CD4-positive, alpha-beta T cell treated with Interleukin-21 for 1 hour (primary cell): ENCODE results near the gene NFATC1.

Source experiments
- DNase-seq: peaks from one replicate; pipeline ENCODE4 v3.0.0-alpha.2; 2020

Gene NFATC1

DNA sequence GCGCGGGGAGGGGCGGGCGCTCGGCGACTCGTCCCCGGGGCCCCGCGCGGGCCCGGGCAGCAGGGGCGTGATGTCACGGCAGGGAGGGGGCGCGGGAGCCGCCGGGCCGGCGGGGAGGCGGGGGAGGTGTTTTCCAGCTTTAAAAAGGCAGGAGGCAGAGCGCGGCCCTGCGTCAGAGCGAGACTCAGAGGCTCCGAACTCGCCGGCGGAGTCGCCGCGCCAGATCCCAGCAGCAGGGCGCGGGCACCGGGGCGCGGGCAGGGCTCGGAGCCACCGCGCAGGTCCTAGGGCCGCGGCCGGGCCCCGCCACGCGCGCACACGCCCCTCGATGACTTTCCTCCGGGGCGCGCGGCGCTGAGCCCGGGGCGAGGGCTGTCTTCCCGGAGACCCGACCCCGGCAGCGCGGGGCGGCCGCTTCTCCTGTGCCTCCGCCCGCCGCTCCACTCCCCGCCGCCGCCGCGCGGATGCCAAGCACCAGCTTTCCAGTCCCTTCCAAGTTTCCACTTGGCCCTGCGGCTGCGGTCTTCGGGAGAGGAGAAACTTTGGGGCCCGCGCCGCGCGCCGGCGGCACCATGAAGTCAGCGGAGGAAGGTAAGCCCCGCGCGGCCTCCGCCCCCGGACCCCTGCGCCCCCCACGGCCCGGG, at the start of gene NFATC1:
TSS of gene NFATC1 (plus strand) at position 170 of the 644 bp plus-strand sequence. CDS start at position 465, 295 bp downstream.
- DNase-seq: peak; percentile 84

DNA sequence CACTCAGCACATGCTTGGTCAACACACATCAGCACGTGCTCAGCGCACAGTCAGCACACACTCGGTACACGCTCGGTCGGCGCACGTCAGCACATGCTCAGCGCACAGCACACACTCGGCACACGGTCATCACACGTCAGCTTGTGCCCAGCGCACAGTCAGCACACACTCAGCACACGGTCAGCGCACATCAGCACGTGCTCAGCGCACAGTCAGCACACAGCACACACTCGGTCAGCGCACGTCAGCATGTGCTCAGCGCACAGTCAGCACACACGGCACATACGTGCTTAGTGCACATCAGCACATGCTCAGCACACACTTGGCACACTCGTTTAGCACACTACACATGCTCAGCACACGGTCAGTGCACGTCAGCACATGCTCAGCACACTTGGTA, 49.7 kb upstream of the NFATC1 start:
- no peak for DNase-seq

DNA sequence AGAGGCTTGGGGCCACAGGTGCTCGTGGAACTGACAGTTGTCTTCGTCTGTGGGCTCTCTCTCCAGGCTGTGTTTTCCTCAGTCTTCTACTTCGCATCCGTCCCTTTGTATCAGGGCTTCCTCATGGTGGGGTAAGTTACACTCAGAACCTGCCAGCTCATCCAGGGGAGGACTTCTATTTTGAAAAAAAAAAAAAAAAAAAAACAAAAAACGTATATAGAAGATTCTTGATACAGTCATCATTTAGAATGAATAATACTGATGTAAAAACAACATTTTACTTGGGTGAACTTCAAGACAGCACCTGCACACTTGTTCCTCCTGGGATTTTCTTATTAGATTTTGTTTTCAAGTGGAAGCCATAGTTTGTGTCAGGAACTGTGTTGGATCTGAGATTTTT, 47.7 kb upstream of the NFATC1 start:
- DNase-seq: no peak

DNA sequence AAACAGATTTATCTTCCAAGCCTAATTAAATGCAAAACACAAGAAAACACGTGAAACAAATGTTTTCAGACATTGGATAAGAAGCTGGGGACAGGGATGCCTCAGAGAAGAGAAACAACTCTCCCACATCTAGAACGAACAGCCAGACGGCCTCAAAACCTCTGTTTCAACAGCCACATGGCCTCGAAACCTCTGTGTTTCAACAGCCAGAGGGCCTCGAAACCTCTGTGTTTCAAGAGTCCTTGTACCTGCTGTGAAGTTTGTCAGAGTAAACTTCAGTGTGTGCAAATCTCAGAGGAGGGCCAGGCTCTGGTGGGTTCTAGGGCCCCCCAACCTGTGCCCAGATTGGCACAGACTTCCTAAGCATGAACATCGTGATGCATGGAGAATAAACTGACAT, 43.3 kb upstream of the NFATC1 start:
- no peak for DNase-seq

DNA sequence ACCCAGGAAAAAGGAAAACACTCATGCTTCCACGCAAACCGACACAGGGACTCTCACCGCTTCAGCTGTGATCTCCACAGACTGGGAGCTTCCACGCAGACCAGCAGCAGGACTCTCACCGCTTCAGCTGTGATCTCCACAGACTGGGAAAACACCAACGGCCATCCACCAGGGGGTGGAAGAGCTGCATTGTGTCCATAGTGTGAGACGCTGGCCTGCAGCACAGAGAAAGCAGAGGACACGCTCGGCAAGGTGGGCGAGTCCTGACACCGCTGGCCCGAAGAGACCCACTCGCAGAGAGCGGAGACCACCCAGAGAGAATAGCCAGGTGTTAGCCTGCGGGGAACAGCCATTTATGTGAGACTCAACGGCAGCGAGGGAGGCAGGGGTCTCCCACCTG, 42.5 kb upstream of the NFATC1 start:
- no peak for DNase-seq

DNA sequence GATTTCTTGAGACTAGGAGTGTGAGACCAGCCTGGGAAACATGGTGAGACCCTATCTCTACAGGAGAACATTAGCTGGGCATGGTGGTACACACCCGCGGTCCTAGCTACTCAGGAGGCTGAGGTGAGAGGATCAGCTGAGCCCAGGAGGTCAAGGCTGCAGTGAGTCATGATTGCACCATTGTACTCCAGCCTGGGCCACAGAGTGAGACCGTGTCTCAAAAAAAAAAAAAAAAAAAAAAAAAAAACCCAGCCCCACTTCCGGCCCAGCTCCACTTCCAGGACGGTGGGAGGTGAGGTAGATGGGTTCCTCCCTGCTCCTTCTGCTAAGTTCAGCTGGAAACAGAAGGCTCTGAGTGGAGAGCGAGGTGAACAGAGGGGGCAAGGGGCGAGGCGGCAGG, 41.4 kb upstream of the NFATC1 start:
- DNase-seq: no peak

DNA sequence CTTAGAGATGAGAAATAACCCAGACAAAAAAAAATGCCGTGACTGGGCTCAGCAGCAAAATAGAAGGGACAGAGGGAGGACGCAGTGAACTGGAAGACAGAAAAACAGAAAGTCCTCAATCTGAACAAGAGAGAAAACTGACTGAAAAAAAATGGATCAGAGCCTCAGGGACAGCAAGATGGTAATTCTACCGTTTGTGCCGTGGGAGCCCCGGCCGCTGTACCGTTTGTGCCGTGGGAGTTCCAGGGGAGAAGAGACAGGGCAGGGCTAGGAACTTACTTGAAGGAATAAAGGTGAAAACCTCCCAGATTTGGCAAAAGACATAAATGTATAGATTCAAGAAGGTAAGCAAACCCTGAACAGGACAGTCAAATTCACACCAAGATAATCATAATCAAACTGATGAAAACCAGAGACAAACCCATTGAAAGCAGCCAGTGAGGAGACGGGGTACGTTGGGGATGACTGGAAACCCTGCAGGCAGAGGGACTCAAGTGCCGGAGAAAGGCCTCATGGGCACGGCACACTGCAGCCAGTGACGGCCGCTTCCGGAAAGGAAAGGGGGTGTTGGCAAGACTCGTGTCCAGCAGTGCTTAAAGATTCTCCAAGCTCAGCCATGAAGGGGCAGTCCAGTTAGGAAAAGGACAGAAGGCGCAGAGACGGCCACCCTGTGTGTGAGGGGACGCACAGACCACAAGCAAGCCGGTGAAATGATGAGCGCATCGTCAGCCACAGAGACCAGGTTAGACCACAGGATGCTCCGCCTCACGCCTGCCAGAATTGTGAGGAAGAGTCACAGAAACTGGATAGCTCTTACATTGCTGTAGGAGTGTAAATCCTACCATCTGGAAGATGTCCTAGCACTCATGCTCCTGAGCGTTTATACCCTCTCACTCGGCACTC, 40.0 kb upstream of the NFATC1 start:
- no peak for DNase-seq

DNA sequence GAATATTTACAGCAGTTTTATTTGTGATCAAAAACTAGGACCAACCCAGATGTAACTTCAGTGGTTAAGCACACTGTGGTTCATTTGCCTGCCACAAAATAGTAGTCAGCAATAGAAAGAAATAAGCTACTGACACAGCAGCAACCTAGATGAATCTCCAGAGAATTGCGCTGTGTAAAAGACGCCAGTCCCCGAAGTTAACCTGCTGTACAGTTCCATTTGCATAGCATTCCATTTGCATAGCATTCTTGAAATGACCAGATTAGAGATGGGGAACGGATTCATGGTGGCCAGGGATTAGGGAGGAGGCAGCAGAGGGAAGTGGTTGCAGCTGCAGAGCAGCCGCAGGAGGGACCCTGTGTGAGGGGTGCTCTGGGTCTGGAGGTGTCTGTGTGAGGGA, 39.3 kb upstream of the NFATC1 start:
- no peak for DNase-seq

DNA sequence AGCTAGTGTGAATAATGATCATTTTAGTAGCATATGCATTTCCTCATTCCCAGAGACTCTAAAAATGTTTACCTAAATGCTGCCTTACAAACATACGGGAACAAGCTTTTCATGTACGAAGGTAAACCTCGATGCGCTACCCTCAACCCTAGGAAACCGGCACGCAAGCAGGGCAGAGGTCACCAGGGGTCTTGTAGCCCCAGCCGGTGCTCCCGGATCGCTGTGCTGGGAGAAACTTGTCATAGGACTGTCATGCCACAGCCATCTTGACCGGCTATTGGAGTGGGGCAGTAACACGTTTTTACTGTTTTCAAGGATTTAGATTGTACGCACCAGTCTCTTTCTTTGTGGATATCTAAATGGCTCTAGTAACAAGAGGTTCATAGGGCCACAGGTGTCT, 34.8 kb upstream of the NFATC1 start:
- no peak for DNase-seq

DNA sequence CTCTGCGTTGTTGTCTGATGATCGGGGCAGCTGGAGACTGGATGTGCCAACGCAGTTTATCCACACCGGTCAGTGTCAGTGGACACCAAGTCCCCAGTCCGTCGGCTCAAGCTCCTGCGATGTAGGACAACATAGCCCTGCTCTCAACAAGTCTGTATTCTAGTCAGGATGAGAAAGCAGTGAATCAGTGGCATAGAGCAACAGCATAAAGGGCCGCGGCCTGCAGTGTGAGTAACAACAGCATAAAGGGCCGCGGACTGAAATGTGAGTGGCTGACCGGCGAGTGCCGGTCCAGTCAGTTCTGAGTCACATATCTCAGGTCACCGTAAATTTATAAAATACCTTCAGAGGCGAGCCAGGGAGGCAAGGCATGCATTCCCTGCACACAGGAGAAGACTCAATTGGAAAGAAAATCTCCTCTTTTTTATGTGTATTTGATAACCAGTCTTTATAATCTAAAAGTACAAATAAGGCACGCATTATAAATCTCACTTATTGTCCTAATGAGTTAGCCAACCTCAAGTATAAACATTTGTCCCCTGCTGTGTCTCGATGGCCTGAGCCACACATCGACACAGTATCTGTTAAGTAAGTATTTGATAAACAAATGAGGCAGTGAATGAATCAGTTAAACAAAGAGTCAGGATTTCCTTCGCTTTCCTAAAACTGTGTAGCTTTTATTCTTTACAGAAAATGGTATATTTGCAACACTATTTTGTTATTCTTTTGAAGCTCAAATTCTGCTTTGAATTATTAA, 33.8 kb upstream of the NFATC1 start:
- no peak for DNase-seq

DNA sequence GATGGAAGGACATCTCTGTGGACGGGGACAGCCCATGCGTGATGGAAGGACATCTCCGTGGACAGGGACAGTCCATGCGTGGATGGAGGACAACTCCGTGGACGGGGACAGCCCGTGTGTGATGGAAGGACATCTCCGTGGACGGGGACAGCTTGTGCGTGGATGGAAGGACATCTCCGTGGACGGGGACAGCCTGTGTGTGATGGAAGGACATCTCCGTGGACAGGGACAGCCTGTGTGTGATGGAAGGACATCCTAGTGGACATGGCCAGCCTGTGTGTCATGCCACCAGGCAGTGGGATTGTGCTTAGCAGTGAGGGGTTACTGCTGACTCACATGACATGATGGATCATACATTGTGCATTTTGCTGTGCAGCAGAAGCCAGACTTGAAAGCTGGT, 30.0 kb upstream of the NFATC1 start:
- no peak for DNase-seq

DNA sequence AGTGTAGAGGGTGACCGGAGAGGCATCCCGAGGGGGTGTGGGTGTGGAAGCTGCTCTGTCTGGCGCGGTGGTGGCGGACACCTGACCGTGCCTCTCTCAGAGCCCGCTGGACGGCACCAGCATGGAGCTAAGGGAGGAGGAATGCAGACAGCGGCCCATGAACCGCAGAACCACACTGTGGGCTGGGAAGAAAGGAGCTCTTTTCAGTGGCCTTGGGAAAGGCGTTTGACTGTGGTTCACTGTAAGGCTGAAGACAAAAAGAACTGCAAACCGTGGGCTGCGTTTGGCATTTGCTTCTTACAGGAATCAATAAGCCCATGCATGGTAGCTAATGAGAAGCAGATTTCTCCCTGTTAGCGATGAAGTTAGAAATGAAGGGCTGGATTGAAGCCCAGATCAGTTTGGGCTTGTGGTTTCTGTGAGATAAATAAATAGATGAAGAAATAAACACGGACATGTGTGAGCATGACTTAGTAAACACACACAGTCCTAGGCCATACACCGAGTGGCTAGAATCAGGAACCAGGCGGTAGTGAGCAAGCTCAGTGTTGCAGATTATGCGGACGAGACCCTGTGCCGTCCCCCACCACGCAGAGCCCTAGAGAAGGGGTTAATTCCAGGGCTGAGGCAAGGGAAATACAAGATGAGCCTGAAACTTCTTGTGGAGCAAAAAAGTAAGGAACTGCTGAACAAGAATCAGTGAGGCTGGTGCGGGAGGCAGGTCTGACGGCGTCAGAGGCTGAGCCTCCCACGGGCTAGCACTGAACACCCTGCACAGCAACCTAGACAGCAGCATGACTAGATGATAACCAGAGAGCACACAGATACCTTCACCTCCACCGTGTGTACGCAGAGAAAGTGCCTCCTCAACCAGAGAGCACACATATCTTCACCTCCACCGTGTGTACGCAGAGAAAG, 29.3 kb upstream of the NFATC1 start:
- DNase-seq: no peak

DNA sequence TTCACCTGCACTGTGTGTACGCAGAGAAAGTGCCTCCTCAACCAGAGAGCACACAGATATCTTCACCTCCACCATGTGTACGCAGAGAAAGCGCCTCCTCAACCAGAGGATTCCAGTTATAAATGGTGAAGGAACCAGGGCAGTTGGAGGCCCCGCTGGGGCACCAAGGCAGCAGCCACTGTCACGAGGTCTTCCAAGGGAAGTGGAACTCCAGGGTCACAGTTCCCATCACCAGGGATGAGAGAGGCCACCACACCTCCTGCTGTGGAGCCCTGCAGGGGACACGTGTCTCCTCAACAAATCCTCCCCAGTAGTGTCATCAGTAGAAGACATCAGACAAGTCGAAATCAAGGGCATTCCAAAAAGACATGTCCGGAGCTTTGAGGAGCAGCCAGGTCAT, 28.2 kb upstream of the NFATC1 start:
- no peak for DNase-seq

DNA sequence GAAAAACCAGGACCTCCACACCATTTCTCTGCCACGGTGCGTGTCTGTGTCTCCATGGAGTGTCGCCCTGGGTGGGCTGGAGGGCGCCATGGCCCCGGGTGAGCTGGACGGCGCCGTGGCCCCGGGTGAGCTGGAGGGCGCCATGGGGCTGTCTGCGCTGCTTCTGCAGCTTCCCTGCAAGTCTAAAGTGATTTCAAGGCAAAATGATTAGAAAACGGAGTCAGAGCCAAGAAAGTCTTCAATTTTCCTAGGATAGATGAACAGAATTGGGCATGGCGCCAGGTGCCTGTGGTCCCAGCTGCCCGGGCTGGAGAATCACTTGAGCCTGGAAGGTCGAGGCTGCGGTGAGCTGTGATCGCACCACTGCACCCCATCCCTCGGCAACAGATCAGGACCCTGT, 27.7 kb upstream of the NFATC1 start:
- DNase-seq: no peak

DNA sequence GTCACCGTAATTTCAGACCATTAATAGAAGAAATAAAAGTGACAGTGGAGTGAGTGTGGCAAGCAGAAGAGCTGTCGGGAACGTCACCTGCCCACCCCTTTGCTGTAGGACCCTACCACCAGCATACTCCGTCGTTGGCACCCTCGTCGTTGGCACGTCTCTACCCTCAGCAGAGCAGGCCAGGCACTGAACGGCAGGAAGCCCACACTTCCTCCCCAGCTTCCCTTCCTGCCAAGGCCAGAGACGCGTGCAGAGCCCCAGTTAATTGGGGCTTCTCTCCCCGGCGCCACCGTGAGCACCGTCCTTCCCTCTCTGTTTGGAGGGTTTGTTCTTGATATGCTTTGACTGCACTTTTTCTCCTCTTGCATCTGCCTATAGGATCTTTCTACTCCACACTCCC, 27.0 kb upstream of the NFATC1 start:
- DNase-seq: no peak

DNA sequence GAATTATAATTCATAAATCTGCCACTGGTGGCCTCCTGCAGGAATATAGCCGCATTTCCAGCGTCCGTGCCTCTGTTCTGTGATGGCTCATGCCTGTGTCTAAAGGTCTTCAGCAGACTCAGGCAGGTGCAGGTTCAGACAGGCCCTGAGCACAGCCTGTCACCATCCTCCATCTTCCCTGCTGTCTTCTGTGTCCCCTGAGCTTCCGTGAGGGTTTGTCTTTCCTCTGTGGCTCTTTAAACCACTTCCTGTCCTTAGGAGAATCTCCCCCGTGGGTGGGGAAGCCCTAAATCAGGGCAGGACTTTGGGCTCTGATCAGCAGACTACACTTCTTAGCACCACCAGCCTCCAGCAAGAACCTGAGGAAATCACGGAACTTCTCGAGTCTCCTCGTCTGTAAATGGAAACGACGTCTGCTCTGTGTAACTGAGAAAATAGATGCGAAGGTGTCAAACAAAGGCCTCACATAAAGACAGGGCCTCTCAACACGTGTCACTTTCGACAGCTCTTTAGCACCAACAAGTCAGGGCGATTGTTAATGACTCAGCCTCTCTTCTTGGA, 24.1 kb upstream of the NFATC1 start:
- no peak for DNase-seq

DNA sequence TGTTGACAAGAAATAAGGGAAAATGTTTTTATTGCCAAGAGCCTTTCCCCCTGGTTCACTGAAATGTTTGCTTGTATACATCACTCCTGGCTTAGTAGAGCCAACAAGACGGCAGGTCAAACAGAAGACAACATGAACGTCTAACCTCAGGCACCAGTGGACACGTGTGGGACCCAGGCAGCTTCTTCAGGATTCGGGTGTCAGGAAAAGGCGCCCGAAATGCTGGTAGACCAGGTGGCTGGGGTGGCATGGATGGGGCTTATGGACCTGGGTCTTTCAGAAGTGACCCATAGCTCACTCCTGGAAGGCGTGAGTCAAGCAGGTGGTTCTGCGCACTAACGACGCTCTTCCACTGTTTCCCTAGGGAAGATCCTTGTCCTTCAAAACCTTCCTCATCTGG, 23.3 kb upstream of the NFATC1 start:
- no peak for DNase-seq

DNA sequence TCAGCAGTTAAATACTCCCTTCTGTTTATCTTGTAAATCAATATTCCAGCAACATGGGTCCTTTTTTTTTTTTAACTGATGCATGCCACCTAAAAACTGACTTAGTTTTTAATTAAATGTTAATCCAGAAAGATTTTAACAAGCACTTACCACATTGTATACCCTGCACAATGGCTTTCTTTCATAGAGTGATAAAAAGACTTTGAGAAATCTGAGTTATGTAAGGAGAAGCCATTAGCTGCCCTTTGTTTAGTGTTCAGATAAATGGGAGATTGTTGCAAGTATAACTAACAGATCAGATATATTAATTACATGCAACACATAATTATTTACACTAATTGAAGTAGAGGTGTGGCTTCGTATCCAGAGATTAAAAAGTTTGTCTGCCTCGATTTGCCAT, 22.7 kb upstream of the NFATC1 start:
- no peak for DNase-seq

DNA sequence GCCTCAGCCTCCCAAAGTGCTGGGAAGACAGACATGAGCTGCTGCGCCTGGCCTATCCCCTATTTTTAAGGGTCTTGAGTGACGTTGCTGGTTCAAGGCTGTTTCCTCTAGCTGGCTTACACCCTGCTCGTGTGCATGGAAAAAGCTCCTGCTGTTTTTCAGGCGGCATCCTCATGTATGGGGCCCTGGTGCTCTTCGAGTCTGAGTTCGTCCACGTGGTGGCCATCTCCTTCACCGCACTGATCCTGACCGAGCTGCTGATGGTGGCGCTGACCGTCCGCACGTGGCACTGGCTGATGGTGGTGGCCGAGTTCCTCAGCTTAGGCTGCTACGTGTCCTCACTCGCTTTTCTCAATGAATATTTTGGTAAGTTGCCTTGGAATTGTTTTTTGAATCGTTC, 22.0 kb upstream of the NFATC1 start:
- no peak for DNase-seq

DNA sequence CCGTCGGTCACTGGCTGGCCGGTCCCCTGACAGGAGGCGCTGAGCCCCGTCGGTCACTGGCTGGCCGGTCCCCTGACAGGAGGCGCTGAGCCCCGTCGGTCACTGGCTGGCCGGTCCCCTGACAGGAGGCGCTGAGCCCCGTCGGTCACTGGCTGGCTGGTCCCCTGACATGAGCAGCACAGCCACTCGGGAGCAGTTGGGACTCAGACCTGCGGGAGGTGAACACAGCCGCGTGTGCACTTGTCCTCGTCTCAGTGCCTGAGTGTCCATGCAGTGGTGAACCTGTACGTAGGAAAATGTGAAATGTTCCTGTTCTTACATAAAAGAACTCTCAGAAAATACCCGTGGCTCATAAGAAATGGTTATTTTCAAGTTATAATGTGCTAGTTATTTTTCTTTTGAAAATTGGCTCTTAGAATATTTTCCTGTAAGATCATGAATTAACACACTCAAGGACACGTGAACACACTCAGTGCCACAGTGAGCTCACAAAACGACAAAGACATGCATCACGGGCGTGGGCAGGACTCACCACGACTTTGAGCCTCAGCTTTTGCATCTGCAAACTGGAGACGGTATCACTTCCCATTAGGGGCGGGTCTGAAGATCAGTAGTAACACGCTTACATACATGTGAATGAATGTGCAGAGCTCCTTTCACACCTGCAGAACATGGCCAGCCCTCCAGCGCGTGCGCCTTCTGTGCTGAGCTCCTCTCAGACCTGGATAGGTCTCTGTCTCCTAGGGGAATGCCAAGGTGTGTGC, 21.1 kb upstream of the NFATC1 start:
- DNase-seq: no peak

DNA sequence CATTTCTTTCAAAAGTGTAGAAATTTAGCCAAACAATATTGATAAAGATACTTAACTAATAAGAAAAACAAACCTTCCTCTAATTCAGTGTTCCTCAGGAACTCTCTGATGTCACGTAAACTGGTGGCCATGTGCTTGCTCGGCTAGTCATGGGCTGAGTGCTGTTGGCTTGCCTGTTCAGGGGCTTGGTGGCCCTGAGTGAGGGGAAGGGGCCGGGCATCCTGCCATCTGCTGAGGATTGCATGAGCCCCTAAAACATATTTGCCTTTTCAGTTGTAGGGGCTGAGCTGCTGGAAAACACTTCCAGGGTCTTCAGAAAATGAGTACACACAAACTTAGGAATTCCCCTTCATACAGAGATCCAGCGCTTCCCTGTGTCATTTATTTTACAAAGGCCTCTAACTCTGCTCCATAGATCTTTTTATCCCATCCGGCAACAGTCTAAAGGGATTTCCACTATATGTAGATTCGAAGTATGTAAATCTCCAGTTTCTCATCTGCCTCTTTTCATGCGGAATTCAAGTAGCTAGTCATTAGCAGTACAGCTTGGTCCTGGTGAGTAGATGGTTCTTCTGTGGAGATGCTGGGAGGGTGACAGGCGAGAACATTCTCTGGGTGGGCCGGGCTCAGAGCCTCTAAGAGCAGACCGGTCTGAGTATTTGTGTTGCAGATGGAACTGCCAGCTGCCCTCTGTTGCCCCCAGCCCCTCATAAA, 20.1 kb upstream of the NFATC1 start:
- DNase-seq: no peak
